IPS-NIHi11 (cell line): ENCODE data around the gene RNF113B.

ENCODE experiments used
- DNase-seq: peaks from one replicate; pipeline ENCODE4 v3.0.0; 2012; ENCODE audit warnings: mixed read lengths, low spot score

Gene RNF113B

DNA sequence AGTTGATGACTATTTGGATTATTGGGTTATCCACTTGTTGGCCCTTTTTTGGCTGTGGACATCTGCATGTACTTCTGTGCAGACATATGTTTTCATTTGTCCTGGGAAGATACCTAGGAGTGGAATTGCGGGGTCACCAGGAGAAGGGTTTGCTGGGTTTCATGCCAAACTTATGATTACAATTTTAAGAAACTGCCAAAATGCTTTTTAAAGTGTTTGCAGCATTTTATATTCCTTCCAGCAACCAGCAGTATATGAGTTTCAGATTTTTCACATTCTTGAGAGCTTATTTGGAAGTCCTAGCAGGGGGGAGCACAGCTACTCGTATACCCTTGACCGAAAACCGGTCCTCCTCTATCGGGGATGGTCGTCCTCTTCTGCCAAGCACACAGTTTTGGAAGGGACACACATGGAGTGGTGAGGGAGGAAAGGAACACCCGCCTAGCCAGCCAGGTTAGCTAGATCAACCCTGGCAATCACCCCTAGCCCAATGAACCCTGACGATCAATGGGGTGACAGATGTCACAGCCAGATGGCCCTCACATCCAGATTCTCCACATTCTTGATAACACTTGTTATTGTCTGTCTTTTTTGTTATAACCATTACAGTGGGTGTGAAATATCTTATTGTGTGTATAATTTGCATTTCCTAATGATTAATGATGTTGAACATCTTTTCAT is 26.7 kb upstream of the RNF113B start:
- DNase-seq, result no peak

DNA sequence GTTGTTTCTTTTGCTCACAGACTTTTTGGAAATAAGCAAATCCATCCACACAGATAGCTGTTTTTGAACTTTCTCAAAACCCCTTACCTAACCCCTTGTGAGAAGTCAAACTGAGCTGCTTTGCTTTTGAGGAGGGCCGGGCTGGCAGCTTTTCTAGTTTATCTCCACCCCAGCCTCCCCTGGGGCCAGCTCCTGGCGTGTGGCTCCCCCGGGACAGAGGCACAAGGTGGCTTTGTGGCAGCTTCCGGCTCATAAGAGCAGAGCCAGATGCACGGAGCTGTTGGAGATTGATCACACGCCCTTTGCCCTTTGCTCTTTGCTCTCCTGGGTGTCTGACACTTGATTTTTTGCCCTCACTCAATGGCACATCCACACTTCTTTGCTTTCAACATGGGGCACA is 24.9 kb upstream of the RNF113B start:
- no peak for DNase-seq

DNA sequence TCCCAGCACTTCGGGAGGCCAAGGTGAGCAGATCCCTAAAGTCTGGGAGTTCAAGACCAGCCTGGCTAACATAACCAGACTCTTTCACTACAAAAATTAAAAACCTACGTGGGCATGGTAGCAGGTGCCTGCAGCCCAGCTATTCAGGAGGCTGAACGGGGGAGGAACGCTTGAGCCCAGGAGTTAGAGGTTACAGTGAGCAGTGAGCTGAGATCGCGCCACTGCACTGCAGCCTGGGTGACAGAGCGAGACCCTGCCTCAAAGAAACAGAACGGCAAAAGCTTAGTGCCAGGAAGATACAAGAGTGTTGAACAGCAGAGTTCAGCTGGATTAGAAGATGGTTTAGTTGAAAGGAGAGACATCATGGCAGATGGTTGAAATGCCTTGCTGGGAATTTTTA is 24.1 kb upstream of the RNF113B start:
- no peak for DNase-seq

DNA sequence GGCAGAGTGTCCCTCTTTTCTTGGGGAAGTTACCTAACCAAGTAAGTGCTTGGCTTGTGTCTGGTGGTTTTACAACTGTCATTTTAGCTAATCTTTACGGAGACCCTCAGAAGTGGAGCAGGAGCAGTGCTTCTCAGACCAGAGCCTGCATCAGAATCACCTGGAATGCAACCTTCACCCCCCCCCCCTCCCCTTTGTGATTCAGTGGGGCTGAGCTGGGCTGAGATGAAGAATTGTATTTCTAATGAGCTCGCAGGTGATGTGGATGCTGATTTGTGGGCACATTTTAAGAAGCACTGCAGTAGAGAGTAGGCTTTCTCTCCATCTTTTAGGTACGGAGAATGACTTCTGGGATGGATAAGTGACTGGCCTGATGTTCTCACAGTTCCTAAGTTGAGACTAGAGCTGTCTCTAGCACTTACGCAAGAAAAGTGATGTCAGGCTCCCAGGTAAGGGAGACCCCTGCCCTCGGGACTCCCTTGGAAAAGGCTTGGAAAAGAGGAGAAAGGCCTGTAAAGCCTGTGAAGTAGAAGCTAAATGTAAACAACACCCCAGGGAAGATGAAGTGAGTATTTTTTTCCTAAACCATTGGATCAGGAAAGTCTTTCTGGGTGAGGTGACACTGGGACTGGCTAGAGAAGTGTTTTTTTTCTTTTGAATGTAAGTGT is 23.3 kb upstream of the RNF113B start:
- DNase-seq, result peak; percentile 68

DNA sequence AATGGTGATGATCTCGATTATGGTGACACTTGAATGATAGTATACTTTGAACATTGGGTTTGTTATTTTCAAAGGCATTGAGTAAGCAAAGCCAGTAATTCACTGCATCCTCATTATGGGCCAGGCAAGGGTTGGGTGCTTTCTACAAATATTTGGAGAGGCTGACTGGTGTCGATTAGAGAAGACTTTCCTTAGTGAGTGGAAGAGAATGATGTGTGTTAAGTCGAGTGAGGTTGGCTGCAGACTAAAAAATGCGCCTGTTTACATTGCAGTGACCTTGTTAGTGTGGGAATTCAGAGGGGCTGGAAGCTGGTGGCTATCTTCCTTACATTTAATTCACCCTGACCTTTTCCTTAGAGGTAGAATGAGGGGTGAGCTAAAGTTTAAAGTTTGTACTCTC is 22.4 kb upstream of the RNF113B start:
- no peak for DNase-seq

DNA sequence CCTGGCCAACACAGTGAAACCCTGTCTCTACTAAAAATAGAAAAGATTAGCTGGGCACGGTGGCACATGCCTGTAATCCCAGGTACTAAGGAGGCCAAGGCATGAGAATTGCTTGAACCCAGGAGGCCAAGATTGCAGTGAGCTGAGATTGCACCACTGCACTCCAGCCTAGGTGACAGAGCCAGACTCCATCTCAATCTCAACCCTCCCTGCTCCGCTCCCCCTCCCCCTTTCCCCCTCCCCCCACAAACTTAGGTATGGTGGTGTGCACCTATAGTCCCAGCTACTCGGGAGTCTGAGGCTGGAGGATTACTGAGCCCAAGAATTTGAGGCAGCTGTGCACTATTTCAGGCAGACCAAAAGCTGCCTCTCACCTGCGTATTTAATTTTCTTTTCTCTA is 21.6 kb upstream of the RNF113B start:
- no peak for DNase-seq

DNA sequence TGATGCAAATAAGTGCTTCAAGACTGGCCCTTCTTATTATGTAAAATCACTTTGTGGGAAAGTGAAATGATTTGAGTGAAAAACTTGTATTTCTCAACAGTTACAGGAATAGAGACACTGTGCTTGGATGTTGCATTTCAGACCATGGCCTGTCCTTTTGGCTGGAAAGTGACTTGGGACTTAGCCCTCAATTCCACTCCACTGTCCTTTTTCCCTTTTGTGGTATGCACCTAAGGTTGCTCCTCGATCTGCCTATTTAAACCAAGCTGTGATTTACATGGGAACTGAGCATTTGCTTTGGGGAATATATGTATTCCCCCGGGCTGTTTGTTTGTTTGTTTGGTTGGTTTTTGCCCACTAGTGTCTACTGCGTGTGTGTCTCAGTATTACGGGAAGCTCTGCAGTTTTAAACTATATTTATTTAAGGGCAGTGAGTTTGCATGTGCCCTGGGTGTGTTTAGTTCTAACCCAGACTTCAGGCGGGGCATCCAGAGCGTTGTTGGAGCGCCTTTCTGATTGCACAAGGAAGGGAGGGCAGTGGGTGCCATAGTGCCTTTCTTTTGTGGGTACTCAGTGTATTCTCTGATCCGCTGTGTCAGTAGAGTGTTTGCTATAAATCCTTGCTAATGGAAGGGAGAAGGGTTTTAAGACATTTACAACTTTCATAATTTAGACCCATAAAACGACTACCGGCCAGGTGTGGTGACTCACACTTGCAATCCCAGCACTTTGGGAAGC is 18.2 kb upstream of the RNF113B start:
- DNase-seq, result no peak

DNA sequence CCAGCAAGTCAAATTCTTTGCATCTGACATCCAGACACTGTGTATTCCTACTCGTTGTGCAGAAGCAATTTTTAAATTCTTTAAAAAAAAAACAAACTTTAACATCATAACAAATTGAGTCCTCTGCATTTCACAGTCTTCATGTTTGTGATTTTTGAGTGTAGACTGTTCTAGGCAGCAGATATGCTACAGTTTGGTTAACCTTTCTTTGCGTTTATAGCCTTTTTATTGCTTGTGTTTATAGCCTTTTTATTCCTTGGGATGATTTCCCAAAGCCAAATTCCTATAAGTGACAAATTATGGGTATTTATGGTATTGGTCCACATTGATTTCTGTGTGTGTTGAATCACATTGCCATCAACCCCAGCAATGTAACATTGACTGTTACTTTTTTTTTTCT is 14.9 kb upstream of the RNF113B start:
- no peak for DNase-seq

DNA sequence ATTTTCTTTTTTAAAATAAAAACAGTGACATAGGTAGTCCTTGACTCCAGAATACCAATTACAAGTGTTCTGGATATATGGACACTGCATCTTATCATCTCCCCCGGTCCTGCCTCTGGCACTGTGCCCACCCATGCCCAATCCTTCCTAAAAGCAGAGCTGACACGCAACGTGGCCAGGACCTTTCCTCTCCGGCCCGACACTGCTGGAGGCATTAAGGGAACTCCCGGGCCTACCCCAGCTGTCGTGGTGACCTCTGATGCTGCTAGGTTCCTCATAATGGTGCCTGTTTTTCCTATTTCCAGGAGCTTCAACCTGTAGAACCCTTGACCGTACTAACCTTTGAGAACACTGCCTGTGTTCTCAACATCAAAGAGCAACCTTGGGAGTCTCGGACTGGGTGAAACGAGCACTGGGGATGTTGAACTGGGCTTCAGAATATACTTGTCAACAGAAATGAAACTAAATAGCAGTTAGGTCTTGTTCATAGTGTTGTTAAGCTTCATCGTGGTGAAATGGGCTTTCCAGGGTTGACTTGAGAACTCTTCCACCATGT is 13.9 kb upstream of the RNF113B start:
- DNase-seq, result no peak

DNA sequence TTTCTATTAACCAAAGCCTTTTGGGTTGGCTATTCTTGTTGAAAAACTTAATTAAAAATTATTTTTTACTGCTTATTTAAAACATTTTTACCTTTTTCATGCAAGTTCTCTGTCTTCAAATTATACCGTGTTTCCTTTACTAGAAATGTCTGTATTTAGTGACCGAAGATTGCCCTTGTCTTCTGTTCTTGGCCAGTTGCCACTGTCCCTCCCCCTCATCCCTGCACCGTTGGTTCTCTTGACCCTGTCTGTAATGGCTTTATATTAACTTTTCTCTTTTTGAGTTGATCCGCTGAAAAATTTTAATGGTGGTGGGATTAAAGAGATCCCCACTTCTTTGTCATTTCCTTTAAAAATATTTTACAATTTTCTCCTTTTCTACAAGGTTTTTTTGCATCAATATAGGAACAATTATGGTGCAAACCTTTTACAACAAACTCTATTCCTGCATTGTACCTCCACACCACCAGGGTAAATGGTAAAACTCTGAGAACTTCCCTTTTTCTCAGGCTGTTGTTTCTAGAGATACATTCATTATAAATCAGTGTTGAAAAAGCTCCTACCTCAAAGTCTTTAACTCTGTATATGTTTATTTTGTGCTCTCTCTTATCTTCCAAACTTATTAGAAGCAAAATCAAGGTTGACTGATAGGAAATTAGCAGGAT is 12.9 kb upstream of the RNF113B start:
- no peak for DNase-seq

DNA sequence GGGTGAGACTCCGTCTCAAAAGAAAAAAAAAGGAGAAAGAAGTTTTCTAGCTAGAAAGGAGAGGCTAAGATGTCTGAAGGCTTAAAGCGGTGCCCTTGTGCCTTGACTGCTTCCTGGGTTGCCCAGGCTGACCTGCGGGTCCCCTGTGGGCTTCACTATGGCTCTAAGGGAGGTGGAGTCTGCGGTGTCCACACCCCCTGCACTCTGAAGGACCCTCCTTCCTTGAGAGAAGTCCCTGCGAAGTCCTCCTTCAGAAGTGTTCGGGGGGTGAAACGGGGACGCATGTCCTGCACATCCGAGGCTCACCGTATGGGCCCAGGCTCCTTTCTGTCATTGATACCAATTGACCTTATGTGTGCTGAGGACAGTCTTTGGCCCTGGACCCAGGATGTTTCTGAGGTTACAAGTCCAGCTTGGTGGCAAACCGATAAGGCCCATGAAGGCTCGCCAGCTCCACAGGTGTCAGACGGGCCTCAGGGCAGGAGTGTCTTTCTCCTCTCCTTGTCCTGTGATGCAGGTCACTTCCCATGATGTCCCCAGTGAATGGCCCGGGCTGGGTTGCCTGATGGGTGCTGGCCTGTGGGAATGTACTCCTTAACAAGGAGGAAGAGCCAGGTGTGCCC is 11.6 kb upstream of the RNF113B start:
- no peak for DNase-seq

DNA sequence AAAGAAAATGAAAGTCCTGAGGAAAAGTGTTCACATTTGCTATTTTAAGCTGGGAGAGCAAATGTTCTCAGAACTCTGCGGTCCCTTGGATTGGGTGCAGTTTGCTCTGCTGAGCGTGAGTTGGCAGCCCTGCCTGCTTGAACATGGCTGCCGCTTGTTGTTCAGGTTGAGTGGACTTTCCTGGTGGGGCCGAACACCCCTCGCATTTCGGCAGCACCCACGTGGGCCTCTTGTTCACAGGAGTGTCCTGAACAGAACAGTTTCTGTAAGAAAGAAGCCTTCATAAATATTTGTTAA is 10.8 kb upstream of the RNF113B start:
- no peak for DNase-seq

DNA sequence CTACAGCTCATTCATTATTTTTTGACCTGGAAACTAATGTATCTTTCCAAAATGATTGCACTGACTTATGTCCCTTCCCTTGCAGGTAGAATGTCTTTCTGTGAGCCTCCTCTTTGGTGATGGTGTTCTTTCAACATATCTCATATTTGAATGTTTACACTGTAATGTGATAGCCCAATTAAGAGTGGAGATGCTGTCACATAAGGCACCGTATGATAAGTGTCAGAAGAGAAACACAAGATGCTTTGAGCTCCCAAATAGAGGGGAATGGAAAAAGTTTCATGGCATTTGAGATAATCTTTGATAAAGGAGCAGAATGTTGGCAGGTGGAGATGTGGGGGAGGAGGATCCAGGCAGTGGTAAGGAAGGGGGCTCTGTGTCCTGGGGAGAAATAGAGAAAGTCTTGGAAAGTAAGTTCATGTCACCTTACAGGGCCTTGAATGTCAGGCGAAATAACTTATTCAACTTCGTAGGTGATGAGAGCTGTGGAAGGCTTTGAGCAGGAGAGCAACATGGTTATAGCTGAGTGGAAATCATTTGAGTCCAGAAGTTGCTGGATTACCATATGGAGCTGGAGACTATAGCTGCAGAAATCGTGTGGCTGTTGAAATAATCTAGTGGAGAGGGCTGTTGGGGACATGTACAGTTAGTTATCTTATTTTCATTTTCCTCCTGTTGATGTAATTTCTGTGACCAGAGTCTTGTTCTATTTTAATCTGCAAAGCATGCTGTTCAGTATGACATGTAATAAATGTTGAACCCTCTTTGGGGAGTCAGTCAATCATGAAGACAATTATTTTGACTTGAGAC is 10.3 kb upstream of the RNF113B start:
- no peak for DNase-seq

DNA sequence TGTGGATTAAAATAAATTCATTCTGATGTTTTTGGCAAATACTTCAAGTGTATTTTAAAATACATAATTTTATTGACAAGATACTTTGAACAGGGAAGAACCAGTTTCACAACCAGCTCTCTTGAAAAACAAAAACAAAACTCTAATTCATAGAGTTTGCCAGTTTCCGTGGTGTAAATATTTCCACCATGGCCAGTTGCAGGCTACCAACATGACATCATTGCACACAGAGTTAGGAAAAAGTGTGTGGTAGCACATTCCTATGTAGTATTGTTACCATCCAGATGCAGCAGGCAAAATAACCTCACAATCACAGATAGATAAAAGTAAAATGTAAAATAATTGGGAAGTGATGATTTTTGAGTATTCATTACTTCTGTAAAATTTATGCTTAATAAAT is 7.7 kb upstream of the RNF113B start:
- DNase-seq, result no peak

DNA sequence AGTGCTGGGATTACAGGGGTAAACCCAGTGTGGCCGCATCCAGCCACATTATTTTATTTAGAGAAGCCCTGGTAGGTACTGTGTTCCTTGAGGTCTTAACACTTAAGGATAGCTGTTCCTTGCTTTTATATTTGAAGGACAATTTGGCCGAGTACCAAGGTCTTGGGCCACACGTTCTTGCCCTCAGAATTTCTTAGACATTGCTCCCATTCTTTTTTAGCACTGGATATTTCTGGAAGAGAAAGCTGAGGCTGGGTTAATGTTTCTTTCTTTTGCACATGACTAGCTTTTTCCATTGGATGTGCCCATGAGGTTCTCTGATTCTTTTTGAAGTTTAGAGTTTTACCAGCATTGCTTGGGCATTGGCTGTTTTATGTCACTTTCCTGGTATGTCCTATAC is 5.5 kb upstream of the RNF113B start:
- DNase-seq, result no peak

DNA sequence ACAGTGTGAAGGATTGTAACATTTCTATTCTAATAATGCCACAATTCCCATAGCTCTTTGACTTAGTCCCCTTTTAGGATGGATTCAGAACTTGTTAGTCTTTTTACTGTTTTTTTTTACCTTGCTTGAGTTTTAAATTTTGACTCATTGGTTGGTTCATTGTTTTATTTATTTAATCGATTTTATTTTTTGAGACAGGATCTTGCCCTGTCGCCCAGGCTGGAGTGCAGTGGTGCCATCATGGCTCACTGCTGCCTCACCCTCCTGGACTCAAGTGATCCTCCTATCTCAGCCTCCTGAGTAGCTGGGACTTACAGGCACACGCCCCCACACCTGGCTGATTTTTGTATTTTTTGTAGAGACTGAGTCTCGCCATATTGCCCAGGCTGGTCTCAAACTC is 5.1 kb upstream of the RNF113B start:
- DNase-seq, result no peak

DNA sequence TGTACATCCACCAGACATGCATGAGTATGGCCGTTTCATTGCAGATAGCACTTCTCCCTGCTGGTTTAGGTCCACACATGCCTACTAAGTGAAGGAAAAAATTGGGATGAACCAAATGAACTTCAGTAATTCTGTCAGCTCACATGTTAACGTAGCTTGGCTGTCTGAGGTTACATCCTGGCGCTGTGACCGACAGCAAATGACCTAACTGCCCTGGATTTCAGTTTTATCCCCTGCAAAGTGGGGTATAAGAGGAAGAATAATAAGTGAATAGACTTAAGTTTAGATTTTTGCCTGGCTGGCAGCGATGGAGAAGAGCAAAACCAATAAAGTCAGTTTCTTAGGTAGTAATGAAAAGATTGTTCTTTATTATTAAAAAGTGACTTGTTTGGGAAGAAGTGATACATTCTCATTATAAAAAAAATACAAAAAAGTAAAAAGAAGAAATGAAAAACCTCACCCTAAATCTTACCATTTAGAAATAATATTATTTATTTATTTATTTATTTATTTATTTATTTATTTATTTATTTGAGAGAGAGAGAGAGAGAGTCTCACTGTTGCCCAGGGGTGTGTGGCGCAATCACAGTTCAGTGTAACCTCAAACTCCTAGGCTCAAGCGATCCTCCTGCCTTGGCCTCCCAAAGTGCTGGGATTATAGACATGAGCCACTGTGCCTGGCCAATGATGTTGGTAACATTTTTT is 4.2 kb upstream of the RNF113B start:
- no peak for DNase-seq

DNA sequence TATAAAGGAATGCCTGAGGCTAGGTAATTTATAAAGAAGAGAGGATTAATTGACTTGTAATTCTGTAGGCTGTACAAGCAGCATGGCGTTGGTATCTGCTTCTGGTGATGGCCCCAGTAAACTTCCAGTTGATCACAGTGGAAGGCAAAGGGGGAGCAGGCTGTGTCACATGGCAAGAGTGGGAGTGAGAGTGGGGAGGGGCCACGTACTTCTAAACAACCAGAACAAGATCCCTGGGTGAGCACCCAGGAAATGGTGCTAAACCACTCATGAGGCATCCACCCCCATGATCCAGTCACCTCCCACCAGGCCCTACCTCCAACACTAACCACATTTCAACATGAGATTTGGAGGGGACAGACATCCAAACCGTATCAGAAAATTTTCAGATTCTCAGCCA is 3.0 kb upstream of the RNF113B start:
- no peak for DNase-seq

DNA sequence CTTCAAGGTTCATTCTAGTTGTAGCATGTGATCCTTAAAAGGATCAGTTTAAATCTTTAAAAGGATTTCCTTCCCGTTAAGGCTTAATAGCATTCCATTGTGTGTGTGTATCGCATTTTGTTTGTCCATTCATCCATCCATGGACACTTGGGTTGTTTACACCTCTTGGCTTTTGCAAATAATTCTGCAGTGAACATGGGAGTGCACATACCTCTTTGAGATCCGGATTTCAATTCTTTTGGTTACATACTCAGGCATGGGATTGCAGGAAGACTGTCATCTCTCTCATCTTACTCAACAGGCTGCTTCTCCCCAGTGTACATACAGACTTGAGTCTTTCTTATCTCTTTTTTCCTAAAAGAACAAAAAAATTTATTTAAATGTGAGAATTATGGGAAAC is 1.2 kb downstream of the RNF113B start:
- DNase-seq, result no peak

DNA sequence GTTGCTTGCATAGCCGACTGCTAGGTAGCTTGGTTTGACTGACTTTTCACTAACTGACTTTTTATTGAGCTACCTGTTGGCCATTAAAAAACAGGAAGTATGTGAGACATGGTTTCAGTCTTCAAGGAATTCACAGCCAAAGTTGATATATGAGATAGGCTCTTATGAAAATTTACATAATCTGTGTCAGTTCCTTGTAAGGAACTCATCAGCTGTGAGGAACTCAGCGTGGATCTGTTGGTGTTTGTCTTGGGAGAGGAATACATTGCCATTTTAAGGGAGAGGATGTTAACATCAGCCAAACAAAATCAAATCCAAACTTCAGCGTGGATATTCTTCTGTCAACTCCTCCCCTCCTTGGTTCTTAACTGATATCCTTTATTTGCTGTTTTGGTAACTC is 2.0 kb downstream of the RNF113B start:
- DNase-seq, result no peak

DNA sequence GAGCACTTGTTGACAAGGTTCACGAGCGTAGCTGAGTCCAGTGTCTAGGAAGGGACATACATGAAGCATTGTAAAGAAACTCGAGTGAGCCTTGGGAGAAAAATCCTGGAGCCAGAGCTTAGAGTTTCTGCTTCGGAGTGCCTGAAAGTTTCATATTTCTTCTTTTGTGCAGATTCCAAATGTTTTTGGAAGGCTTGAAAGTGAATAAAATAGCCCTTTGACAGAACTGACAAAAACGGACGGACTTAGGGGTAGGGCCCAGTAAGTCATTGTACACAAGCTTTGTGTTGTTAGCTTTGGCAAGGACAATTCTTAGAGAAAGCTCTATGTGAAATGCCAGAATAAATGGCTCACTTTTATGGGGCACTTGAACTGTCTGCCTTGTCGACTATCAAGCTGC is 2.8 kb downstream of the RNF113B start:
- DNase-seq, result no peak
